ENCODE results near the gene PATE3.

GRCh38 chr11:125799808-125800207 lies 11.9 kb downstream of the PATE3 start:
- TF ChIP-seq CTCF (conservative IDR thresholded peaks at IDR 0.05) = no peak
- TF ChIP-seq ZFX (IDR thresholded peaks at IDR 0.05) = no peak

Data from C4-2B (cell line).